Activated T-helper 1 cell treated with anti-CD3 and anti-CD28 coated beads, Interleukin-12 subunit alpha, Interleukin-12 subunit beta, Interleukin-2, Interleukin-4 antibody, amounts not matched to agents 30 ng/mL and 10 ng/mL and 1 ng/mL, durations not matched to agents 14 hours and 24 hours and 36 hours (primary cell): ENCODE measurements around the gene STAT5A. TPM values are rescaled to one million over a fixed set of nuclear protein-coding genes. Genes with fewer than 3 reads are reported as not detected.
"Not testable (repeated sequence)": the region's sequence is repeated elsewhere in the genome, so short reads cannot be mapped to it uniquely, and the experiment has no call there.

Source experiments
- DNase-seq: peaks from one replicate; pipeline ENCODE4 v3.0.0; 2021; ENCODE audit warnings: low spot score
- H3K27ac Mint-ChIP-seq: one replicate; pipeline ENCODE4 v1.8.0; 2021; ENCODE audit warnings: mild to moderate bottlenecking, mixed read lengths
- H3K27me3 Mint-ChIP-seq: one replicate; pipeline ENCODE4 v1.8.0; 2022; ENCODE audit warnings: mild to moderate bottlenecking, moderate library complexity, mixed read lengths; ENCODE audit not compliant: insufficient read depth
- H3K36me3 Mint-ChIP-seq: one replicate; pipeline ENCODE4 v1.8.0; 2021; ENCODE audit warnings: low read depth, mixed read lengths
- H3K4me1 Mint-ChIP-seq: one replicate; pipeline ENCODE4 v1.8.0; 2021; ENCODE audit warnings: low read depth, mixed read lengths
- H3K4me3 Mint-ChIP-seq: one replicate; pipeline ENCODE4 v1.8.0; 2021; ENCODE audit warnings: mild to moderate bottlenecking, moderate library complexity, mixed read lengths
- H3K9me3 Mint-ChIP-seq: one replicate; pipeline ENCODE4 v1.8.0; 2021; ENCODE audit warnings: mixed read lengths
- intact Hi-C: fragments of 100-400 bp; cut with micrococcal nuclease; formaldehyde crosslinking; loops from one replicate; pipeline ENCODE4 v1.15.1; 2024
- total RNA-seq: library from RNA; stranded (reverse); gene quantifications from 2 replicates; pipeline ENCODE4 v1.2.3, GENCODE V29; 2022

Gene STAT5A
- total RNA-seq, 1 donor from 2014 or later, result 381 TPM

GRCh38 chr17:42317266-42317845 is 29.1 kb downstream of the STAT5A start:
- peak overlapping the region; percentile 67 for H3K27ac Mint-ChIP-seq
- peaks cover 72% of the 10 kb centered on the region for H3K4me1 Mint-ChIP-seq
- no peaks in the 10 kb centered on the region for H3K27me3 Mint-ChIP-seq
- peaks cover 56% of the 10 kb centered on the region for H3K36me3 Mint-ChIP-seq
- H3K9me3 Mint-ChIP-seq, result no peaks in the 10 kb centered on the region
- intact Hi-C loops, result no loop called here
- H3K4me3 Mint-ChIP-seq, result no peak overlapping the region
- no peak for DNase-seq

GRCh38 chr17:42317967-42318366 is 29.7 kb downstream of the STAT5A start:
- intact Hi-C loops, H3K27ac Mint-ChIP-seq, H3K27me3 Mint-ChIP-seq, DNase-seq, H3K4me3 Mint-ChIP-seq, H3K9me3 Mint-ChIP-seq: not testable (repeated sequence)
- Mint-ChIP-seq H3K4me1 (peaks cover 74% of the 10 kb centered on the region), H3K36me3 (peaks cover 62% of the 10 kb centered on the region)

GRCh38 chr17:42321555-42321954 is 33.3 kb downstream of the STAT5A start:
- Mint-ChIP-seq H3K4me1 (peaks cover 65% of the 10 kb centered on the region), H3K27ac (peak overlapping the region; percentile 49), H3K4me3 (no peak overlapping the region), H3K27me3 (no peaks in the 10 kb centered on the region), H3K9me3 (no peaks in the 10 kb centered on the region), H3K36me3 (peaks cover 63% of the 10 kb centered on the region)
- intact Hi-C loops, result no loop called here
- DNase-seq, result no peak

GRCh38 chr17:42322382-42323267 is 34.3 kb downstream of the STAT5A start:
- H3K9me3 Mint-ChIP-seq, result no peaks in the 10 kb centered on the region
- H3K27me3 Mint-ChIP-seq, result no peaks in the 10 kb centered on the region
- no peak overlapping the region for H3K4me3 Mint-ChIP-seq
- H3K4me1 Mint-ChIP-seq, result peaks cover 55% of the 10 kb centered on the region
- peak overlapping the region; percentile 1 for H3K27ac Mint-ChIP-seq
- intact Hi-C loops, result loop anchor here (1.0 to 2.0 kb wide), 6 partner anchors 10 to 205 kb away; no protein-coding TSS in a partner anchor
- peak; percentile 87 for DNase-seq
- peaks cover 55% of the 10 kb centered on the region for H3K36me3 Mint-ChIP-seq

- Mint-ChIP-seq H3K4me3 (no peak overlapping the region), H3K27ac (no peak overlapping the region), H3K4me1 (peaks cover 54% of the 10 kb centered on the region), H3K27me3 (no peaks in the 10 kb centered on the region), H3K9me3 (no peaks in the 10 kb centered on the region), H3K36me3 (peaks cover 55% of the 10 kb centered on the region)
- intact Hi-C loops, result loop anchor here (1.0 to 2.0 kb wide), 3 partner anchors 14 to 193 kb away; no protein-coding TSS in a partner anchor
- DNase-seq, result no peak
Measured at GRCh38 chr17:42323268-42323773, 35.0 kb downstream of the STAT5A start.

- DNase-seq, result no peak
- peak overlapping the region; percentile 68 for H3K27ac Mint-ChIP-seq
- H3K27me3 Mint-ChIP-seq, result no peaks in the 10 kb centered on the region
- no peak overlapping the region for H3K4me3 Mint-ChIP-seq
- H3K36me3 Mint-ChIP-seq, result peaks cover 57% of the 10 kb centered on the region
- intact Hi-C loops, result no loop called here
- no peaks in the 10 kb centered on the region for H3K9me3 Mint-ChIP-seq
- peaks cover 47% of the 10 kb centered on the region for H3K4me1 Mint-ChIP-seq
Measured at GRCh38 chr17:42325026-42325425, 36.7 kb downstream of the STAT5A start.

- Mint-ChIP-seq H3K9me3 (no peaks in the 10 kb centered on the region), H3K36me3 (peaks cover 47% of the 10 kb centered on the region), H3K27me3 (no peaks in the 10 kb centered on the region), H3K4me1 (peaks cover 29% of the 10 kb centered on the region), H3K27ac (peak overlapping the region; percentile 58), H3K4me3 (no peak overlapping the region)
- intact Hi-C loops, result no loop called here
- no peak for DNase-seq
Measured at GRCh38 chr17:42329025-42329976, 41.0 kb downstream of the STAT5A start.

- peaks cover 44% of the 10 kb centered on the region for H3K4me1 Mint-ChIP-seq
Measured at GRCh38 chr17:42333053-42333452, 44.8 kb downstream of the STAT5A start.

GRCh38 chr17:42334677-42335076 is 46.4 kb downstream of the STAT5A start:
- H3K36me3 Mint-ChIP-seq, result peaks cover 58% of the 10 kb centered on the region
- no peaks in the 10 kb centered on the region for H3K9me3 Mint-ChIP-seq
- H3K4me1 Mint-ChIP-seq, result peaks cover 58% of the 10 kb centered on the region
- no peak for DNase-seq
- H3K27ac Mint-ChIP-seq, result peak overlapping the region; percentile 34
- no peak overlapping the region for H3K4me3 Mint-ChIP-seq
- H3K27me3 Mint-ChIP-seq, result no peaks in the 10 kb centered on the region
- intact Hi-C loops, result no loop called here

More at GRCh38 chr17:42333053-42333452, 44.8 kb downstream of the STAT5A start:
- Mint-ChIP-seq H3K27me3 (no peaks in the 10 kb centered on the region), H3K36me3 (peaks cover 61% of the 10 kb centered on the region), H3K9me3 (no peaks in the 10 kb centered on the region), H3K4me3 (peak overlapping the region; percentile 52), H3K27ac (peak overlapping the region; percentile 63)
- intact Hi-C loops, result no loop called here
- no peak for DNase-seq

DNA sequence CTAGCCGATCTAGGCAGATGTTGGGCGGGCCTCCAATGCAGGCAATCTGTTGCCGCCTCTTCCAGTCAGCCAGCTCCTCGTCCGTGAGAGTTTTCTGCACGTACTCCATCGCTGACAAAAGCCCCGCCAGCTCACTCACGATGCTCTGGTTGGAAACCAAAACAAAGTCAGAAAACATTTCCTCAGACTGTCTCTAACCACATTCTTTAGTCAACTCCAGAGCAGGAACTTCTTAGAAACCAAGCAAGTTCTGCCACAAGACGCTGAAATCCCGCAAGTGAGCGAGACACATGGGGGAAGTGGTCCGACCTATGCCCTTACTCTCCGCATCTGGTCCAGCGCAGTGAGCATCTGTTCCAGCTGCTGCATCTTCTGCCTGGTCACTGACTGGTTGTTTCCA is 49.1 kb downstream of the STAT5A start:
- Mint-ChIP-seq H3K27ac (peak overlapping the region; percentile 97), H3K4me1 (peaks cover 76% of the 10 kb centered on the region), H3K36me3 (peaks cover 60% of the 10 kb centered on the region), H3K4me3 (peak overlapping the region; percentile 79), H3K27me3 (no peaks in the 10 kb centered on the region), H3K9me3 (no peaks in the 10 kb centered on the region)
- intact Hi-C loops, result loop anchor here (1.0 to 2.0 kb wide), 6 partner anchors 14 to 147 kb away; partner anchors contain the start of genes STAT3 and STAT5A
- DNase-seq, result peak; percentile 82

DNA sequence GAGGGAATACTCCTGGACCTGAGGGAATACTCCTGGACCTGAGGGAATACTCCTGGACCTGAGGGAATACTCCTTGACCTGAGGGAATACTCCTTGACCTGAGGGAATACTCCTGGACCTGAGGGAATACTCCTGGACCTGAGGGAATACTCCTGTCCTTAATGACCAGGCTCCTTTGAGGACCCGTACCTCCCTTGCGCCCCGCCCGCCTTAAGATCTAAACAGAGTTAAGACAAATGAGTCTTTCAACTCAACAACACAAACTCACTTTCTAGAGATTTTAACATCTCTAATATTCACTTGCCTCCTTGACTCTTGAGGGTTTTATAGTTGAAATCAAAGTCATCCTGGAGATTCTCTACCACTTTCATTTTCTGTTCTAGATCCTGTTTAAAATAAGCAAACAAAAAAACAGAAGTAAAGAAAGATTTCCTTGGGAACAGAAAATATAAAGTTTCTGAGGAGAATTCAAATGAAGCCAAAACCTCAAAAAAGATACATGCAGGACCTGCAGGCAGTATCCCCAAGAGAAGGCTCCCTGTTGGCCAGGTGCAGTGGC is 50.2 kb downstream of the STAT5A start:
- Mint-ChIP-seq H3K9me3 (no peaks in the 10 kb centered on the region), H3K27ac (peak overlapping the region; percentile 89), H3K4me1 (peaks cover 78% of the 10 kb centered on the region), H3K36me3 (peaks cover 56% of the 10 kb centered on the region), H3K27me3 (no peaks in the 10 kb centered on the region), H3K4me3 (peak overlapping the region; percentile 65)
- intact Hi-C loops, result no loop called here
- DNase-seq, result no peak

DNA sequence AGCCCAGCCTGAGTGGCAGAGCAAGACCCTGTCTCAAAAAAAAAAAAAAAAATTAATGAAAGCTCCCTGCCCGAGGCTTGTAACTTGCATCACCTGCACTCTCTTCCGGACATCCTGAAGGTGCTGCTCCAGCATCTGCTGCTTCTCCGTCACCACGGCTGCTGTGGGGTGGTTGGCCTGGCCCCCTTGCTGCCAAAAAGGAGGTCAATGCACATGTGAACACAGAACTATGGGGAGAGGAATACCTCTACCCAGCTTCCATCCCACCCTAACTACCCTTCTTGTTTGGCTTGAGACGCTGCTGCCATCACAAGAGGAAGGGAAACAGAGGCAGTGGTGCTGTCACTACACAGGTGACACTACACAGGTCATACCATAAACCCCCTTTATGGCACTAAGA is 50.9 kb downstream of the STAT5A start:
- peaks cover 78% of the 10 kb centered on the region for H3K4me1 Mint-ChIP-seq
- peaks cover 56% of the 10 kb centered on the region for H3K36me3 Mint-ChIP-seq
- intact Hi-C loops, result no loop called here
- H3K27ac Mint-ChIP-seq, result peak overlapping the region; percentile 91
- no peaks in the 10 kb centered on the region for H3K9me3 Mint-ChIP-seq
- no peaks in the 10 kb centered on the region for H3K27me3 Mint-ChIP-seq
- H3K4me3 Mint-ChIP-seq, result peak overlapping the region; percentile 58
- DNase-seq, result no peak
